OCI-LY1 (cell line): ENCODE results near the gene RAB3IP.

Experiments used
- H2AFZ ChIP-seq: fragments of 200-600 bp; sonication (generic), shearing (Covaris generic); 2 replicates; pipeline ENCODE4 v1.6.0; 2014; ENCODE audit warnings: antibody characterized with exemption, mild to moderate bottlenecking, low read length
- H3F3A ChIP-seq: fragments of 200-600 bp; sonication (generic), shearing (Covaris generic); 2 replicates; pipeline ENCODE4 v1.6.0; 2014; ENCODE audit warnings: mild to moderate bottlenecking, antibody characterized with exemption, low read length, moderate library complexity; ENCODE audit not compliant: insufficient read depth
- H3K27ac ChIP-seq: fragments of 200-600 bp; sonication (generic); 2 replicates; pipeline ENCODE4 v1.5.1; 2014; ENCODE audit warnings: low read length, mixed run types, mild to moderate bottlenecking, low read depth; ENCODE audit not compliant: poor library complexity, severe bottlenecking
- H3K27me3 ChIP-seq: fragments of 200-600 bp; sonication (generic); 2 replicates; pipeline ENCODE4 v1.6.0; 2014; ENCODE audit warnings: antibody characterized with exemption, mild to moderate bottlenecking, low read length, moderate library complexity; ENCODE audit not compliant: insufficient read depth
- H3K36me3 ChIP-seq: fragments of 200-600 bp; sonication (generic); 2 replicates; pipeline ENCODE4 v1.6.1; 2014; ENCODE audit warnings: mild to moderate bottlenecking, antibody characterized with exemption, low read length, moderate library complexity, mixed read lengths; ENCODE audit not compliant: insufficient read depth
- H3K4me1 ChIP-seq: fragments of 200-600 bp; sonication (generic); 2 replicates; pipeline ENCODE4 v1.5.1; 2014; ENCODE audit warnings: mild to moderate bottlenecking, low read length, moderate library complexity; ENCODE audit not compliant: insufficient read depth, severe bottlenecking
- H3K4me2 ChIP-seq: fragments of 200-600 bp; sonication (generic), shearing (Covaris generic); 2 replicates; pipeline ENCODE4 v1.6.1; 2014; ENCODE audit warnings: low read length
- H3K4me3 ChIP-seq: fragments of 200-600 bp; sonication (generic); 2 replicates; pipeline ENCODE4 v1.5.1; 2014; ENCODE audit warnings: low read length, low read depth, mild to moderate bottlenecking, mixed read lengths; ENCODE audit not compliant: poor library complexity, severe bottlenecking
- H3K79me2 ChIP-seq: fragments of 200-600 bp; shearing (Covaris generic); 2 replicates; pipeline ENCODE4 v1.6.1; 2016; ENCODE audit warnings: mixed run types, low read length, mixed read lengths; ENCODE audit not compliant: insufficient read depth
- H3K9ac ChIP-seq: fragments of 200-600 bp; sonication (generic), shearing (Covaris generic); 2 replicates; pipeline ENCODE4 v1.6.1; 2014; ENCODE audit warnings: mild to moderate bottlenecking, low read length, mixed read lengths
- H3K9me2 ChIP-seq: fragments of 200-600 bp; sonication (generic), shearing (Covaris generic); 2 replicates; pipeline ENCODE4 v1.6.1; 2014; ENCODE audit warnings: low read depth, mild to moderate bottlenecking, low read length, mixed read lengths
- H3K9me3 ChIP-seq: fragments of 200-600 bp; shearing (Covaris generic); 2 replicates; pipeline ENCODE4 v1.6.1; 2014; ENCODE audit warnings: low read length, mixed read lengths
- H4K20me1 ChIP-seq: fragments of 200-600 bp; sonication (generic), shearing (Covaris generic); 2 replicates; pipeline ENCODE4 v1.6.0; 2016; ENCODE audit warnings: mild to moderate bottlenecking, low read length; ENCODE audit not compliant: insufficient read depth
- CTCF ChIP-seq: fragments of 200-600 bp; sonication (generic), shearing (Covaris generic); IDR thresholded peaks from 2 replicates; pipeline ENCODE4 v1.5.1; 2017; ENCODE audit warnings: mild to moderate bottlenecking, antibody characterized with exemption, low read length, moderate library complexity, mixed read lengths
- EZH2 ChIP-seq: fragments of 200-600 bp; sonication (generic), shearing (Covaris generic); IDR thresholded peaks from 2 replicates; pipeline ENCODE4 v1.8.0; 2017; ENCODE audit warnings: borderline replicate concordance, mixed run types, mild to moderate bottlenecking, antibody characterized with exemption, low read length, moderate library complexity, mixed read lengths

RAB3IP gene, protein sequence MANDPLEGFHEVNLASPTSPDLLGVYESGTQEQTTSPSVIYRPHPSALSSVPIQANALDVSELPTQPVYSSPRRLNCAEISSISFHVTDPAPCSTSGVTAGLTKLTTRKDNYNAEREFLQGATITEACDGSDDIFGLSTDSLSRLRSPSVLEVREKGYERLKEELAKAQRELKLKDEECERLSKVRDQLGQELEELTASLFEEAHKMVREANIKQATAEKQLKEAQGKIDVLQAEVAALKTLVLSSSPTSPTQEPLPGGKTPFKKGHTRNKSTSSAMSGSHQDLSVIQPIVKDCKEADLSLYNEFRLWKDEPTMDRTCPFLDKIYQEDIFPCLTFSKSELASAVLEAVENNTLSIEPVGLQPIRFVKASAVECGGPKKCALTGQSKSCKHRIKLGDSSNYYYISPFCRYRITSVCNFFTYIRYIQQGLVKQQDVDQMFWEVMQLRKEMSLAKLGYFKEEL

DNA sequence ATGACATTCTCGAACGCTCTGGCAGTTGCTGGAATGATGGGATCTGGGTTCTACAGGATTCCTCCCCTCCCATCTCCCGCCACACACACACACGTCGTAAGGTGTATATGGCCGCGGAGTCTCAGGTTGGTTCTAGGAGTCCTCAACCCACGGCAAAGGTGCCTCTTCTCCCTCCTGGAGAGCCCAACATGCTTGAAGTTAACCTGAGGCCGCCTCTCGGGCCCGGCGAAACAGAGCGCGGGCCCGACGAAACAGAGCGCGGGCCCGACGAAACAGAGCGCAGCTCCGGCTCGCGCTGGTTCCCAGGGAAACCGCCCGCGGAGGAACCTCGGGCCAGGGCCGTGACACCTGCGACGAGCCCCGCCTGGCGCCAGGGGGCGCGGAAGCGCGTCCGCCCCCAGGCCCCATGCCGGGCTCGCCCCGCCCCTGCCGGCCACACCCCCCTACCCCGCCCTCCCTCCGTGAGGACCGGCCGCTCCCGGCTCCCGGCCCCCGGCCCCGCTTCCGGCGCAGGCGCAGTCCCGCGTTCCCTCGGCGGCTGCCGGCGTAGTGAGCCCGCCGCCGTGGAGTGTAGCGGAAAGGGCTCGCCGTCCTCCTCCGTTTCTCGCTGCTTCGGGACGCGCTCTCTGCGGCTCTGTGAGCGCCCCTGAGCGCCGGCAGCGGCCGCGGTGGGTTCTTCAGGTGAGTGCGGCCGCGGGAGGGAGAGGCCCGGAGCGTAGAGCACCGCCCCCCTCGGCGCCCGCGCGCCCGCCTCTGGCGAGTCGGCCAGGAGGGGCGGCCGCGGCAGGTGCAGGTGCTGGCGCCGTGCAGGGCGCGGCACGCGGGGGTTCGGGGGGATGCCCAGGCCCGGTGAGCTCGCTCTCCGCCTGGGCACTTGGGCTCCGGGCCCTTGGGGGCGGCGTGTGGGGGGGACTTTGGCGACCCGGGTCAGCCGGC lies at the start of gene RAB3IP:
RAB3IP (plus strand) TSS at position 510 of the 936 bp plus-strand sequence. CDS start 16,549 bp downstream, outside the sequence.
- peaks cover 29% of the 10 kb centered on the region for H3K79me2 ChIP-seq
- no peaks in the 10 kb centered on the region for H3K9me3 ChIP-seq
- H3K4me3 ChIP-seq: peak within 1 kb of the TSS; percentile 85
- peak within 1 kb of the TSS; percentile 77 for H3K4me2 ChIP-seq
- H2AFZ ChIP-seq: peak within 1 kb of the TSS; percentile 88; the same call in 1 of the 2 replicates
- no peaks in the 10 kb centered on the region for H4K20me1 ChIP-seq
- peaks cover 35% of the 10 kb centered on the region for H3K4me1 ChIP-seq
- no peaks in the 10 kb centered on the region for H3K36me3 ChIP-seq
- no peaks in the 10 kb centered on the region for H3K27me3 ChIP-seq
- TF ChIP-seq CTCF: peak; percentile 41
- TF ChIP-seq EZH2: no peak
- peak within 1 kb of the TSS; percentile 74 for H3K9ac ChIP-seq
- peak within 1 kb of the TSS; percentile 62 for H3K27ac ChIP-seq
- H3K9me2 ChIP-seq: no peaks in the 10 kb centered on the region
- no peaks in the 10 kb centered on the region for H3F3A ChIP-seq

DNA sequence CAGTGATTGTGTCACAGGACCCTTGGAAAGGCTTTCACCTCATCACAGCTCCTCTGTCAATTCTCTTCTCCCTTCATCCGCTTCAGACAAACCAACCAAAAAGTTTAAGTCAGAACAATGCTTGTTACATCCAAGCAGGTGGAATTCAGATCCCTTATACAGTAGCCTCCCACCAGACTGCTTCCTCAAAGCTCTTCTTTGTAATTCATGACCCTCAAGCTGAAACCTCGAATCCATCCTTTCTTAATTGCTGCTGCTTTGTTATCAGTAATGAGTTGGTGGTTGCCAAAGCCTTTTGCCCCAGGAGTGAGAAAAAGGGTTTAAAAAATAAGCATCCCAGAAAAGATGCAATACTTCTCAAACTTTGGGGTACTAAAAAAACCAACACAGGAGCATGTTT lies 49.0 kb upstream of the RAB3IP start:
- no peak overlapping the region for H3K4me2 ChIP-seq
- H3K4me1 ChIP-seq: peaks cover 43% of the 10 kb centered on the region
- no peaks in the 10 kb centered on the region for H3K9me2 ChIP-seq
- H2AFZ ChIP-seq: no peak overlapping the region
- H3K9ac ChIP-seq: no peak overlapping the region
- no peak overlapping the region for H3K4me3 ChIP-seq
- H3K36me3 ChIP-seq: peaks cover 62% of the 10 kb centered on the region
- H3F3A ChIP-seq: no peaks in the 10 kb centered on the region
- peaks cover 6% of the 10 kb centered on the region for H3K79me2 ChIP-seq
- no peaks in the 10 kb centered on the region for H4K20me1 ChIP-seq
- H3K9me3 ChIP-seq: no peaks in the 10 kb centered on the region
- H3K27ac ChIP-seq: no peak overlapping the region
- TF ChIP-seq EZH2: no peak
- no peak for TF ChIP-seq CTCF
- H3K27me3 ChIP-seq: no peaks in the 10 kb centered on the region

GRCh38 chr12:69694123-69694522 lies 44.5 kb upstream of the RAB3IP start:
- Histone ChIP-seq H3K4me2 (no peak overlapping the region), H3K4me3 (no peak overlapping the region), H3K27ac (no peak overlapping the region), H3K36me3 (peaks cover 71% of the 10 kb centered on the region), H3K4me1 (peaks cover 66% of the 10 kb centered on the region), H2AFZ (no peak overlapping the region), H3K9me3 (no peaks in the 10 kb centered on the region), H3K9ac (no peak overlapping the region), H3K27me3 (no peaks in the 10 kb centered on the region), H3K9me2 (no peaks in the 10 kb centered on the region), H3K79me2 (peaks cover 50% of the 10 kb centered on the region), H4K20me1 (no peaks in the 10 kb centered on the region), H3F3A (no peaks in the 10 kb centered on the region)
- TF ChIP-seq EZH2: no peak
- no peak for TF ChIP-seq CTCF
